H9 (cell line): ENCODE results near the gene TLX2. TPM values are rescaled to one million over a fixed set of nuclear protein-coding genes. Genes with fewer than 3 reads are reported as not detected.

Experiments used
- DNase-seq: peaks from one replicate; pipeline ENCODE4 v3.0.0-alpha.2; 2017
- H2AFZ ChIP-seq: one replicate; pipeline ENCODE4 v1.6.1; 2013; ENCODE audit warnings: mild to moderate bottlenecking, low read length, control low read depth, moderate library complexity
- H2AK5ac ChIP-seq: 2 replicates; pipeline ENCODE4 v1.6.1; 2013; ENCODE audit warnings: low read length, control low read depth, mixed read lengths; ENCODE audit not compliant: insufficient read length
- H2BK120ac ChIP-seq: one replicate; pipeline ENCODE4 v1.6.1; 2013; ENCODE audit warnings: low read depth, mild to moderate bottlenecking, low read length, control low read depth, inconsistent platforms; ENCODE audit not compliant: poor library complexity, severe bottlenecking
- H2BK12ac ChIP-seq: 2 replicates; pipeline ENCODE4 v1.6.1; 2013; ENCODE audit warnings: low read length, control low read depth, mixed read lengths, low read depth; ENCODE audit not compliant: insufficient read length
- H2BK15ac ChIP-seq: 2 replicates; pipeline ENCODE4 v1.6.1; 2013; ENCODE audit warnings: low read depth, low read length, control low read depth
- H2BK20ac ChIP-seq: one replicate; pipeline ENCODE4 v1.6.1; 2013; ENCODE audit warnings: low read depth, mild to moderate bottlenecking, low read length, control low read depth, inconsistent platforms; ENCODE audit not compliant: poor library complexity, severe bottlenecking
- H2BK5ac ChIP-seq: 2 replicates; pipeline ENCODE4 v1.6.1; 2013; ENCODE audit warnings: low read length, control low read depth, mixed read lengths; ENCODE audit not compliant: insufficient read length
- H3K14ac ChIP-seq: 2 replicates; pipeline ENCODE4 v1.6.1; 2013; ENCODE audit warnings: low read length, control low read depth; ENCODE audit not compliant: insufficient read depth
- H3K18ac ChIP-seq: 2 replicates; pipeline ENCODE4 v1.6.1; 2013; ENCODE audit warnings: low read depth, mild to moderate bottlenecking, mixed read lengths, low read length, control low read depth; ENCODE audit not compliant: insufficient read length
- H3K23ac ChIP-seq: 2 replicates; pipeline ENCODE4 v1.6.1; 2013; ENCODE audit warnings: low read length, control low read depth, mixed read lengths, low read depth; ENCODE audit not compliant: insufficient read length
- H3K23me2 ChIP-seq: 2 replicates; pipeline ENCODE4 v1.6.1; 2013; ENCODE audit warnings: low read depth, mild to moderate bottlenecking, mixed read lengths, low read length, control low read depth; ENCODE audit not compliant: insufficient read length, poor library complexity, severe bottlenecking
- H3K27ac ChIP-seq: 2 replicates; pipeline ENCODE4 v1.5.1; 2013; ENCODE audit warnings: low read length, control low read depth, mixed read lengths, low read depth; ENCODE audit not compliant: insufficient read length
- H3K27me3 ChIP-seq: 2 replicates; pipeline ENCODE4 v1.6.1; 2013; ENCODE audit warnings: low read length, control low read depth, inconsistent platforms; ENCODE audit not compliant: insufficient read depth
- H3K4ac ChIP-seq: 2 replicates; pipeline ENCODE4 v1.6.1; 2013; ENCODE audit warnings: low read depth, mild to moderate bottlenecking, control low read depth, inconsistent platforms, low read length, moderate library complexity
- H3K4me1 ChIP-seq: 2 replicates; pipeline ENCODE4 v1.6.1; 2013; ENCODE audit warnings: low read length, control low read depth, inconsistent platforms; ENCODE audit not compliant: insufficient read depth
- H3K4me2 ChIP-seq: 2 replicates; pipeline ENCODE4 v1.6.1; 2013; ENCODE audit warnings: low read length, control low read depth, mixed read lengths; ENCODE audit not compliant: insufficient read length, insufficient read depth
- H3K56ac ChIP-seq: 2 replicates; pipeline ENCODE4 v1.6.1; 2013; ENCODE audit warnings: low read depth, mild to moderate bottlenecking, mixed read lengths, low read length, control low read depth; ENCODE audit not compliant: insufficient read length
- H3K79me1 ChIP-seq: 2 replicates; pipeline ENCODE4 v1.6.1; 2013; ENCODE audit warnings: low read depth, mild to moderate bottlenecking, moderate library complexity, low read length, control low read depth, inconsistent platforms; ENCODE audit not compliant: insufficient read depth, poor library complexity, severe bottlenecking
- H3K79me2 ChIP-seq: 2 replicates; pipeline ENCODE4 v1.6.1; 2013; ENCODE audit warnings: low read length, control low read depth, inconsistent platforms; ENCODE audit not compliant: insufficient read depth
- H3K9ac ChIP-seq: 2 replicates; pipeline ENCODE4 v1.6.1; 2013; ENCODE audit warnings: low read length, control low read depth, mixed read lengths; ENCODE audit not compliant: insufficient read length; ENCODE audit errors: extremely low read depth
- H3K9me3 ChIP-seq: one replicate; pipeline ENCODE4 v1.6.1; 2013; ENCODE audit warnings: low read depth, low read length, inconsistent platforms; ENCODE audit not compliant: control insufficient read depth
- H3T11ph ChIP-seq: one replicate; pipeline ENCODE4 v1.6.1; 2013; ENCODE audit warnings: mild to moderate bottlenecking, low read length, control low read depth, inconsistent platforms
- H4K20me1 ChIP-seq: one replicate; pipeline ENCODE4 v1.6.1; 2013; ENCODE audit not compliant: control insufficient read depth, insufficient read length, insufficient read depth
- H4K5ac ChIP-seq: 2 replicates; pipeline ENCODE4 v1.6.1; 2013; ENCODE audit warnings: low read depth, mild to moderate bottlenecking, mixed read lengths, low read length, control low read depth; ENCODE audit not compliant: insufficient read length
- H4K8ac ChIP-seq: replicated peaks from 2 replicates; pipeline ENCODE4 v1.6.1; 2013; ENCODE audit warnings: low read length, control low read depth, mixed read lengths, low read depth; ENCODE audit not compliant: insufficient read length
- H4K91ac ChIP-seq: 2 replicates; pipeline ENCODE4 v1.6.1; 2013; ENCODE audit warnings: low read depth, mild to moderate bottlenecking, moderate library complexity, mixed read lengths, low read length, control low read depth; ENCODE audit not compliant: insufficient read length
- H3K27ac Mint-ChIP-seq, 3 experiments: 2 replicates in 2 of 3; 3 replicates in 1 of 3; pipeline ENCODE4 v1.8.0; 2020 to 2021; ENCODE audit warnings: mixed read lengths in 3 of 3, mild to moderate bottlenecking in 1 of 3, moderate library complexity in 1 of 3
- H3K27me3 Mint-ChIP-seq: 2 replicates; pipeline ENCODE4 v1.8.0; 2021; ENCODE audit warnings: low read depth, mild to moderate bottlenecking, moderate library complexity, mixed read lengths
- H3K36me3 Mint-ChIP-seq, 3 experiments: 2 replicates in 2 of 3; 3 replicates in 1 of 3; pipeline ENCODE4 v1.8.0; 2020 to 2021; ENCODE audit warnings: low read depth in 3 of 3, mixed read lengths in 3 of 3; ENCODE audit not compliant: insufficient read depth in 1 of 3
- H3K4me1 Mint-ChIP-seq, 2 experiments: 2 replicates each; pipeline ENCODE4 v1.8.0; 2020; ENCODE audit warnings: mixed read lengths in 2 of 2
- H3K4me3 Mint-ChIP-seq, 2 experiments: 2 replicates in 1 of 2; 3 replicates in 1 of 2; pipeline ENCODE4 v1.8.0; 2020 to 2021; ENCODE audit warnings: mild to moderate bottlenecking in 2 of 2, mixed read lengths in 2 of 2, moderate library complexity in 1 of 2
- H3K9me3 Mint-ChIP-seq, 2 experiments: 2 replicates in 1 of 2; 3 replicates in 1 of 2; pipeline ENCODE4 v1.8.0; 2020; ENCODE audit warnings: mild to moderate bottlenecking in 2 of 2, mixed read lengths in 2 of 2, moderate library complexity in 1 of 2
- CTCF ChIP-seq: fragments of 200-600 bp; sonication (generic); conservative IDR thresholded peaks from 3 replicates; pipeline ENCODE4 v1.8.0; 2021; ENCODE audit warnings: antibody characterized with exemption, mild to moderate bottlenecking
- total RNA-seq: library from RNA; stranded (reverse); gene quantifications from 2 replicates; pipeline ENCODE4 v1.2.1, GENCODE V29; 2021

The TLX2 gene
- total RNA-seq, 1 experiment from 2014 or later: 0.20 TPM

- Histone ChIP-seq H3K23me2 (peaks cover 15% of the 10 kb centered on the region), H3K23ac (no peak overlapping the region), H3K18ac (no peak overlapping the region), H3K4me1 (peaks cover 4% of the 10 kb centered on the region; the same call in 1 of the 2 replicates), H4K20me1 (no peaks in the 10 kb centered on the region), H2BK20ac (no peak overlapping the region), H3K27me3 (no peaks in the 10 kb centered on the region), H3K4me2 (no peak overlapping the region), H2AFZ (no peak overlapping the region), H3K4ac (no peak overlapping the region), H3T11ph (no peak overlapping the region), H4K8ac (no peak overlapping the region), H2BK15ac (no peak overlapping the region), H3K56ac (no peak overlapping the region), H4K5ac (no peak overlapping the region), H4K91ac (no peak overlapping the region), H3K79me2 (peaks cover 4% of the 10 kb centered on the region; the same call in 1 of the 2 replicates), H3K79me1 (peaks cover 4% of the 10 kb centered on the region), H2BK12ac (no peak overlapping the region), H3K27ac (no peak overlapping the region), H2AK5ac (no peak overlapping the region), H2BK5ac (no peak overlapping the region), H3K9ac (no peak overlapping the region), H3K14ac (no peak overlapping the region), H3K9me3 (no peaks in the 10 kb centered on the region), H2BK120ac (no peak overlapping the region)
- H3K4me3 Mint-ChIP-seq: no peak overlapping the region
- no peak for DNase-seq
- H3K27ac Mint-ChIP-seq: no peak overlapping the region
- H3K27me3 Mint-ChIP-seq: peaks cover 2% of the 10 kb centered on the region; the same call in 1 of the 2 replicates
- H3K4me1 Mint-ChIP-seq: peaks cover 14 to 17% of the 10 kb centered on the region in 2 experiments
- TF ChIP-seq CTCF: no peak
- peaks cover 16 to 51% (median 35%) of the 10 kb centered on the region in 3 experiments for H3K36me3 Mint-ChIP-seq
- no peaks in the 10 kb centered on the region; a peak in 1 of 5 replicates for H3K9me3 Mint-ChIP-seq
These were observed 18.0 kb downstream of the TLX2 start for GRCh38 chr2:74532222-74532621.
